ENCODE measurements around the gene CCPG1.
A peak's percentile ranks its signal among the peaks of the same experiment; 100 is the strongest.

The CCPG1 gene

GRCh38 chr15:55383687-55384086, 24.5 kb downstream of the CCPG1 start:
- DNase-seq = no peak

DNA sequence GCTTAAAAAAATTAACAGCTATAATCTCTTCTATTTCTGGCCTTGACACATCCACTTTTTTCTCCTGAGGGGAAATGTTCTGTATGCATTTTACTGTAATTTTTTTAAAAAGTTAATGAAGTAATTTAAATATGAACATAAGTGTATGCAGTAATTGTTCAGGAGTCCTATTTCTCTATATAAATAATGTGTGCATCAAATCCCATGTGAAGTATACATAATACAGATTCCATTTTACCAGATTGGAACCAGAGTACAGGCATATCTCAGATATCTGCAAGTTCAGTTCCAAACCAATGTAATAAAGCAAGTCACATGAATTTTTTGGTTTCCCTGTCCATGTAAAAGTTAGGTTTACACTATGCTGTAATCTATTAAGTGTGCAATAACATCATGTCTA, 26.6 kb downstream of the CCPG1 start:
- no peak for DNase-seq

GRCh38 chr15:55379095-55379494, 29.1 kb downstream of the CCPG1 start:
- DNase-seq = no peak

- DNase-seq = no peak
These were observed 35.3 kb downstream of the CCPG1 start for GRCh38 chr15:55372701-55373440.

GRCh38 chr15:55366981-55367380, 41.2 kb downstream of the CCPG1 start:
- DNase-seq = no peak

GRCh38 chr15:55362641-55363040, 45.5 kb downstream of the CCPG1 start:
- DNase-seq = no peak

DNA sequence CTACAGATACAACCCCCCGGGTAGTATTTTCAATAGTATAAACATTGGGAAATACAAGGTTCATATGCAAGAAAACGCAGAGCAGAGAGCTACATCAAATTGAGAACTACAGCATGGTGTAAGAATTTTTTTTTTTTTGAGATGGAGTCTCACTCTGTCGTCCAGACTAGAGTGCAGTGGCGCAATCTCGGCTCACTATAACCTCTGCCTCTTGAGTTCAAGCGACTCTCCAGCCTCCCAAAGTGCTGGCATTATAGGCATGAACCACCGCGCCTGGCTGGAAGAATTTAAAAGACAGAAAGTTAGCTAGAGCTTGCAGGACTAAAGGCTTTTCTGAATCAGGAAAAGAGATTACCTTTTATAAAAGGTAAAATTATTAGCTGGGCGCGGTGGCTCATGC, 47.1 kb downstream of the CCPG1 start:
- no peak for DNase-seq

- DNase-seq = no peak
These were observed 47.9 kb downstream of the CCPG1 start for GRCh38 chr15:55360256-55360655.

DNA sequence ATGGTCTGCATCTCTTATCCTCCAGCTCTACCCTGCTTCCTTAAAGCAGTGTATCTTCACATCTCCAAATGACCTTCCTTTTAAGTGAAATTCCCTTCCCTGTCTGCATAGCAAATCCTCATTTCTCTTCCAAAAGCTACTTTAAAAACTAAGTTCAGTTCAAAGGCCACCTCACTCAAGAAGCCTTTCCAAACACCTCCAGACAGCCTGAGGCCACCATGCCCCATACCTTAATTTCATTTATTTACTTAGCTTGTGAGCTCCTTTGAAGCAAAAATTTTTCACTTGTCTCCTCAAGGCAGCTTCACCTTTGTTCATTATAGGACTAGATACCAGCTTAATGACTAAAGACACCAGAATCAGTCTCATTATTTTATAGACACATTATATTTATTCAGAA, 49.7 kb downstream of the CCPG1 start:
- DNase-seq = no peak

- DNase-seq = no peak
These were observed 50.4 kb downstream of the CCPG1 start for GRCh38 chr15:55357774-55358173.

DNA sequence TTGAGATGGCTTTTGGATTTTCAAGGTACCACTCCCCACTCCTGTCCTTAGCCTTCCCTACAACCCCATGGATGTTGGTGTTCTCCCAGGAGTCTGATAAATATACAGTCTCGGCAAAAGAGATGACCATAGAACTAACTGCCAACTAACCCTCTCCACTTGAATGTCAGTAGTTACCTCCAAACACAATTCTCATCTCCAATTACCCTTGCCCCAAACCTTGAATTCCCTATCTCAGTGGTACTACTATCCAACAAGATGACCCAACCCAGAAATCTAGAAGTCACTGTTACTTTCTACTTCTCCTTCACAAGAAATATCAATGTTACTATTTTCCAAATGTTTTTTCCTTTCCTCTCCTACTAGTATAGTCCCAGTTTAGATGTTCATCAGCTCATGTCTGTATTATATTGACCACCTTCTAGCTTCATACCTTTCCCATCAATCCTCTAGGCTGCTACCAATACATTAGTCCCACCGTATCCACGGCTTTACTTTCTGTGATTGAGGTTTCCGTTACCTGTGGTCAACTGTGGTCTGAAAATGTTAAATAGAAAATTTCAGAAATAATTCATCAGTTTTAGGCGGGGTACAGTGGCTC, 51.1 kb downstream of the CCPG1 start:
- no peak for DNase-seq

- no peak for DNase-seq
These were observed 55.1 kb downstream of the CCPG1 start for GRCh38 chr15:55353025-55353424.

DNA sequence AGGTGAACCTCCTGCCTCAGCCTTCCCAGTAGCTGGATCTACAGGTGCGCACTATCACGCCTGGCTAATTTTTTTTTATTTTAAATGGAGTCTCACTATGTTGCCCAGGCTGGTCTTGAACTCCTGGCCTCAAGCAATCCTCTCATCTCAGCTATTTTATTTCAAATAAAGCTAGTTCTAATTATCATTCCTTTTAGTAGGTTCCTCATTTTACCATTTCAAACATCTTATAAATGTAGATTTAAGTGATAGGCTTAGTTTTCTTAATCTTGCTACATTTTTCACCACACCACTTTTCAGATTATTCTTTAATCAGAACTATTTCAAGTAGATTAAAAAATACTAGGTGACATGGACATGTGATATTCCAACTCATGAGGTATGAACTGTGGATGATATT, 58.9 kb downstream of the CCPG1 start:
- DNase-seq = no peak

DNA sequence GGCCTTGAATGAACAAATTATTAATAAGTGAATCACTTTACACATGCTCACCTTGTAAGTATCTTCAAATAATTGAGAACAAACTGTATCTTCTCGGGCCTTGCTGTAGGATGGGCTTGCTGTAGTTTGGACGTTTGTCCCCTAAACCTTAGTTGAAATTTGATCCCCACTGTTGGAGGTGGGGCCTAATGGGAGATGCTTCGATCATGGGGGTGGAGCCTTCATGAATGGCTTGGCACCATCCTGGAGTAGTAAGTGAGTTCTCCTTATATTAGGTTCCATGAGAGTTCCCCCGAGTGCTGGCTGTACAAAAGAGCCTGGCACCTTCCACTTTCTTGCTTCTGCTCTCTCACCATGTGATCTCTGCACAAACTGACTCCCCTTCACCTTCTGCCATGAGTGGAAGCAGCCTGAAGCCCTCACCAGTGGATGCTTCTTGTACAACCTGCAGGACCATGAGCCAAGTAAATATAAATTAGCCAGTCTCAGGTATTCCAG, 59.8 kb downstream of the CCPG1 start:
- no peak for DNase-seq

DNA sequence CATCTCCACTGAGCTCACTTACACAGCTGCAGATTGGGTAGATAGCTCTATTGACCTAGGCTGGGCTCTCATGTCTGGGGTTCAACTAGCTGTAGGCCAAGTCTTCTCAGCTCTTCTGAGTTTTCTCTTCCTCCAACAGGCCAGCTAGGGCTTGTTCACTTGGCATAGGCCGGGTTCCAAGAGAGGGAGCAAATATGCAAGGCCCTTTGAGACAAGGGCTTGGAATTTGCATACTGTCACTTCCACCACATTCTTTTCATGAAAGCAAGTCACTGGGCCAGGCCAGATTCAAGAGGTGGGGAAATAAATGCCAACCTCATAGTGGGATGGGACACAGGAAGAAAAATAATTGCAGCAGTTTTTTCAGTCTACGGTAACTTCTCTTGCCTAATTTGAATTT, 64.0 kb downstream of the CCPG1 start:
- no peak for DNase-seq

DNA sequence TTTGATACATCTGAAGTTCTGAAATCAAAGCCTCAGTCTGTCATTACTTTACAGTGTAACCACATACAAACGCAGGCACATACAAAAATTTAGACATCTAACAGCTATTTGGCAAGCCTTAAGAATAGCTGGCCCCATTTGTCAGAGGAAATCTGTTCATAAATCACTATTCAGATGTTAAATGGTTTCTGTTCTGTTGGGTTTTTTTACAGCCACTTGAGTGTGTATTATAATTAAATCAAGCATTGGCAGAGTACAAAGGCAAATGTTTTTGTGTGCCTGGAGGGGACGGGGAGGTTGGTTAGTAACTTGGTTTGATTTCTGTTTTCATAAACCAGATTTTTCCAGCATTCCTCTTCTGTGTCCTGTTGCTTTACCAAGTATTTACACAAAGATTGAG, 65.0 kb downstream of the CCPG1 start:
- no peak for DNase-seq

- no peak for DNase-seq
These were observed 71.0 kb downstream of the CCPG1 start for GRCh38 chr15:55337160-55337559.

DNA sequence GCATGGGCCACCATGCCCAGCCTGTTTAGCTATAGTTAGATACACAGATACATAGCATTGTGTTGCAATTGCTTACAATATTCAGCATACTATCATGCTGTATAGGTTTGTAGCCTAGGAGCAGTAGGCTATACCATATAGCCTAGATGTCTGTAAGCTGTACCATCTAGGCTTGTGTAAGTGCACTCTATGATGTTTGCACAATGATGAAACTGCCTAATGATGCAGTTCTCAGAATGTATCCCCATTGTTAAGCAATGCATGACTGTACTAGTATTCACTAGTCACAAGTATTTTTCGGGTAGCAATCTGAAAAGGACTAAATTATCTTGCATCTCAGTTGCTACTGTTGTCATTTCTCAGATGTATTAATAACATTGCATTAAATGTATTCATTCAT, 73.2 kb downstream of the CCPG1 start:
- DNase-seq = no peak

- DNase-seq = no peak
These were observed 73.8 kb downstream of the CCPG1 start for GRCh38 chr15:55334371-55334770.

DNA sequence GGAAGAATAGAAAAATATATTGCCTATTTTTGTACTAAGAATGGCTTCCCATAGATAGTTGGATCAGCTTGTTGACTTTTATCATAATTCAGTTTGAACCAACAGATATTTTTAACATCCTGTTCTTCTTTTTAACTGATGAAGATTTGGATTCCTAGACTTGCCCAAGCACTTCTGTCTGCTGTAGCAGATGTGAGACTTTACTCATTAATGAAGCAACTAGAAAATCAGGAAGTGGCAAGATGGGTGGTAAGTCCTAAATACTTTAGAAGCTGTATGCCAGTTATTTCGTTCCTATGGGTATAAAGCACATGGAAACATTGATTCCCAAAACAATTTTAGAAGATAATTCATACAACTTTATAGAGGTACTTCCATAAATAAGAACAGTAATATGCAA, 80.8 kb downstream of the CCPG1 start:
- DNase-seq = no peak

- DNase-seq = no peak
These were observed 85.7 kb downstream of the CCPG1 start for GRCh38 chr15:55322467-55322866.

DNA sequence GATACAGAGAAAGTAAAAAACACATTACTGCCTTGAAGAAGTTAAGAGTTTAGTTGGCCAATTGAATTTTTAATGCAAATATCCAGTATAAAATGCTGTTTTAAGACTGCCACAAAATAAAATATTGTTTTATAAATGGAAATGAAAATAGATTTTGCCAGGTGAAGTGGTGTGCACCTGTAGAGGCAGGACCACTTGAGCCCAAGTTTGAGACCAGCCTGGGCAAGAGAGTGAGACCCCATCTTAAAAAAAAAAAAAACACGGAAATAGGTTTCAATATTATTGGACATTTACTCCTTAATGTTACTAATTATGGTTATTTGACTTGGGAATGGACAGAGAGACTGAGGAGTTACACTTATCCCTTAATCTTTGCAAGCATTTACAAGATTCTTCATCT, 87.2 kb downstream of the CCPG1 start:
- DNase-seq = no peak

- no peak for DNase-seq
These were observed 88.0 kb downstream of the CCPG1 start for GRCh38 chr15:55320238-55320550.

GRCh38 chr15:55319537-55320237, 88.5 kb downstream of the CCPG1 start:
- DNase-seq = peak; percentile 26
